A549 (cell line): ENCODE data around the gene DNAJB1.
A peak's percentile ranks its signal among the peaks of the same experiment; 100 is the strongest.

Experiments
- CEBPB ChIP-seq, 2 experiments: fragments of >200 bp in 1 of 2; sonication (Bioruptor Twin) in 1 of 2; formaldehyde crosslinking in 1 of 2; IDR thresholded peaks; 2 replicates each; pipeline ENCODE4 v1.6.1; 2012 to 2016
- POLR2A ChIP-seq: IDR thresholded peaks from 2 replicates; pipeline ENCODE4 v1.6.1; 2012; ENCODE audit warnings: mild to moderate bottlenecking, low read length
- RAD21 ChIP-seq, 2 experiments: fragments of >200 bp in 1 of 2; sonication (Bioruptor Twin) in 1 of 2; formaldehyde crosslinking in 1 of 2; IDR thresholded peaks in 1 of 2; conservative IDR thresholded peaks in 1 of 2; 2 replicates in 1 of 2; 3 replicates in 1 of 2; pipeline ENCODE4 v1.6.1; 2012 to 2018; ENCODE audit warnings: inconsistent platforms in 1 of 2
- ZFP36 ChIP-seq: fragments of 450-650 bp; IDR thresholded peaks from 2 replicates; pipeline ENCODE4 v1.6.1; 2014; ENCODE audit warnings: borderline replicate concordance; ENCODE audit not compliant: partially characterized antibody
- ZSCAN20 ChIP-seq: fragments of 250-450 bp; sonication (Bioruptor Pico); IDR thresholded peaks from 2 replicates; pipeline ENCODE4 v1.8.0; 2022; ENCODE audit warnings: mild to moderate bottlenecking, moderate library complexity
- TF ChIP-seq, protein P1 (sequence below): fragments of >200 bp; sonication (Bioruptor Twin); formaldehyde crosslinking; IDR thresholded peaks from 3 replicates; pipeline ENCODE4 v1.5.1; 2016

DNA sequence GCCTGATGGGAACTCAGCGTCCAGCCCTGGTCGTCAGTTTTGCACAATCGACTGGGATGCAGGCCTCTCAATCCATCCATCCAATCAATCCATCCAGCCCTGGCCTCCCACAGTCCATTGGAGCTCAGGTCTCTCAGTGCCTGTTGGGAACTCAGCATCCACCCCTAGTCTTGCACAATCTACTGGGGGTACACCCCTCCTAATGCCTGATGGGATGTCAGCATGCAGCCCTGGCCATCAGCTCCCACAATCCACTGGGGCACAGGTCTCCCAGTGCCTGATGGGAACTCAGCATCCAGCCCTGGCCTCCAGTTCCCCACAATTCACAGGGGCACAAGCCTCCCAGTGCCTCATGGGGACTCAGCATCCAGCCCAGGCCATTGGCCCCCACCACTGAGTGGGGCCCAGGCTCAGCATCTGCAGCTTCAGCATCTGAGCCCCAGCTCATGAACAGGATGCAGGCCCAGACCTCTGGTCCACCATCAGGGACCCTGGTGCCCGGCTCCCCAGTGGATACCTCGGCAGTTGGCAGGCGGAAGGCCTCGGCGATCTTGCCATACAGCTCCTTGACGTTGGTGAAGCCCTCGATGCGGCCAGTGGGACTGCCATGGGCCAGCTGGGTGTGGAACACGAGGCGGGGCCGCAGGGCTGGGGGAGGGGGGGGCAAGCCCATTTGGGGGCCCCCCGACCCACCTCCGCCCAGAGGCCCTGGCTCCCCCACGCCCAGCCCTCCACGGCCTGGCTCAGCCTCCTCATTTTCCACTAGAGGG lies 35.8 kb downstream of the DNAJB1 start:
- TF ChIP-seq, protein P1, sequence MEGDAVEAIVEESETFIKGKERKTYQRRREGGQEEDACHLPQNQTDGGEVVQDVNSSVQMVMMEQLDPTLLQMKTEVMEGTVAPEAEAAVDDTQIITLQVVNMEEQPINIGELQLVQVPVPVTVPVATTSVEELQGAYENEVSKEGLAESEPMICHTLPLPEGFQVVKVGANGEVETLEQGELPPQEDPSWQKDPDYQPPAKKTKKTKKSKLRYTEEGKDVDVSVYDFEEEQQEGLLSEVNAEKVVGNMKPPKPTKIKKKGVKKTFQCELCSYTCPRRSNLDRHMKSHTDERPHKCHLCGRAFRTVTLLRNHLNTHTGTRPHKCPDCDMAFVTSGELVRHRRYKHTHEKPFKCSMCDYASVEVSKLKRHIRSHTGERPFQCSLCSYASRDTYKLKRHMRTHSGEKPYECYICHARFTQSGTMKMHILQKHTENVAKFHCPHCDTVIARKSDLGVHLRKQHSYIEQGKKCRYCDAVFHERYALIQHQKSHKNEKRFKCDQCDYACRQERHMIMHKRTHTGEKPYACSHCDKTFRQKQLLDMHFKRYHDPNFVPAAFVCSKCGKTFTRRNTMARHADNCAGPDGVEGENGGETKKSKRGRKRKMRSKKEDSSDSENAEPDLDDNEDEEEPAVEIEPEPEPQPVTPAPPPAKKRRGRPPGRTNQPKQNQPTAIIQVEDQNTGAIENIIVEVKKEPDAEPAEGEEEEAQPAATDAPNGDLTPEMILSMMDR = no peak
- TF ChIP-seq CEBPB (IDR thresholded peaks at IDR 0.05) (0 out of 4 replicates have a peak, but pooled peaks of 1 of the 2 experiments have one; percentile 24), RAD21 (conservative IDR thresholded peaks at IDR 0.05 in 1 of 2, IDR thresholded peaks at IDR 0.05 in 1 of 2) (no peak), ZSCAN20 (CRISPR knock-in tag) (no peak), POLR2A (no peak), ZFP36 (no peak)
